ENCODE data around the gene PLA2G3.
A peak's percentile ranks its signal among the peaks of the same experiment; 100 is the strongest.

The PLA2G3 gene

GRCh38 chr22:31139066-31139465 is 1.2 kb downstream of the PLA2G3 start:
- H3K4me3 ChIP-seq (ENCODE audit: low read length): peak overlapping the region; percentile 50
- no peak for DNase-seq (ENCODE audit: low read depth)
- no peak for TF ChIP-seq CTCF (conservative IDR thresholded peaks at IDR 0.05; ENCODE audit: low read depth, low read length)

- TF ChIP-seq CTCF (conservative IDR thresholded peaks at IDR 0.05; ENCODE audit: low read depth, low read length): no peak
- H3K4me3 ChIP-seq (ENCODE audit: low read length): no peak overlapping the region
- DNase-seq (ENCODE audit: low read depth): no peak
Measured at GRCh38 chr22:31138126-31138525, 2.2 kb downstream of the PLA2G3 start.

GRCh38 chr22:31137721-31138120 is 2.6 kb downstream of the PLA2G3 start:
- no peak for DNase-seq (ENCODE audit: low read depth)
- no peak overlapping the region for H3K4me3 ChIP-seq (ENCODE audit: low read length)
- TF ChIP-seq CTCF (conservative IDR thresholded peaks at IDR 0.05; ENCODE audit: low read depth, low read length): no peak

- H3K4me3 ChIP-seq (ENCODE audit: low read length): no peak overlapping the region
- no peak for TF ChIP-seq CTCF (conservative IDR thresholded peaks at IDR 0.05; ENCODE audit: low read depth, low read length)
- DNase-seq (ENCODE audit: low read depth): no peak
Measured at GRCh38 chr22:31136711-31137110, 3.6 kb downstream of the PLA2G3 start.

- no peak overlapping the region for H3K4me3 ChIP-seq (ENCODE audit: low read length)
- no peak for TF ChIP-seq CTCF (conservative IDR thresholded peaks at IDR 0.05; ENCODE audit: low read depth, low read length)
- no peak for DNase-seq (ENCODE audit: low read depth)
Measured at GRCh38 chr22:31136155-31136554, 4.2 kb downstream of the PLA2G3 start.

GRCh38 chr22:31135706-31136105 is 4.6 kb downstream of the PLA2G3 start:
- H3K4me3 ChIP-seq (ENCODE audit: low read length): no peak overlapping the region
- TF ChIP-seq CTCF (conservative IDR thresholded peaks at IDR 0.05; ENCODE audit: low read depth, low read length): no peak
- no peak for DNase-seq (ENCODE audit: low read depth)

GRCh38 chr22:31134688-31135087 is 5.6 kb downstream of the PLA2G3 start:
- no peak for TF ChIP-seq CTCF (conservative IDR thresholded peaks at IDR 0.05; ENCODE audit: low read depth, low read length)
- no peak for DNase-seq (ENCODE audit: low read depth)
- no peak overlapping the region for H3K4me3 ChIP-seq (ENCODE audit: low read length)
